ENCODE measurements around the gene CSRP2. TPM values are rescaled to one million over a fixed set of nuclear protein-coding genes. Genes with fewer than 3 reads are reported as not detected.

The CSRP2 gene
- polyA plus RNA-seq, 1 donor (not counting 4 experiments of a cell fraction or from before 2014, with no cell fraction given) = 74.9 TPM

GRCh38 chr12:76863837-76864236, 15.0 kb downstream of the CSRP2 start:
- no peak overlapping the region for H3K4me3 ChIP-seq (ENCODE audit: control insufficient read depth in 2 of 3, extremely low read depth in 1 of 3, insufficient read depth in 2 of 3, low read depth in 1 of 3, low read length in 3 of 3)
- no peak overlapping the region for H3K27ac ChIP-seq (ENCODE audit: control insufficient read depth, insufficient read depth, low read length)
- no peak overlapping the region for H3K9ac ChIP-seq (ENCODE audit: control insufficient read depth, extremely low read depth, insufficient read depth, low read length)
- DNase-seq (ENCODE audit: low read depth, low spot score) (no peak), FAIRE-seq (no peak)
- no peaks in the 10 kb centered on the region for H4K20me1 ChIP-seq (ENCODE audit: control insufficient read depth, extremely low read depth, insufficient read depth, low read length)
- H3K27me3 ChIP-seq (ENCODE audit: control insufficient read depth, extremely low read depth, insufficient read depth, low read length) = no peaks in the 10 kb centered on the region
- TF ChIP-seq EZH2 (IDR thresholded peaks at IDR 0.05; ENCODE audit: low read length) (no peak), CTCF (optimal IDR thresholded peaks at IDR 0.05 in 1 of 3, IDR thresholded peaks at IDR 0.05 in 1 of 3, conservative IDR thresholded peaks at IDR 0.05 in 1 of 3; ENCODE audit: extremely low read depth in 1 of 3, insufficient read depth in 2 of 3, low read length in 3 of 3) (no peak)
- dilution Hi-C loops (cut with MboI; ENCODE audit: extremely low pct_ligation_motif_present, low sequenced_read_pairs) = no loop called here
- H3K9me3 ChIP-seq (ENCODE audit: control insufficient read depth, low read depth, low read length) = no peaks in the 10 kb centered on the region
- H3K9me1 ChIP-seq (ENCODE audit: control insufficient read depth, extremely low read depth, insufficient read depth, low read length) = no peaks in the 10 kb centered on the region
- H3K4me1 ChIP-seq (ENCODE audit: control insufficient read depth, extremely low read depth, insufficient read depth, low read length) = no peaks in the 10 kb centered on the region
- H3K36me3 ChIP-seq (ENCODE audit: control insufficient read depth in 2 of 2, extremely low read depth in 1 of 2, insufficient read depth in 2 of 2, low read length in 2 of 2) = peaks cover 8 to 9% of the 10 kb centered on the region in 2 experiments
- H3K79me2 ChIP-seq (ENCODE audit: control insufficient read depth, insufficient read depth, low read length) = no peaks in the 10 kb centered on the region
- no peak overlapping the region for H2AFZ ChIP-seq (ENCODE audit: control insufficient read depth, low read length)
- no peak overlapping the region for H3K4me2 ChIP-seq (ENCODE audit: control insufficient read depth, extremely low read depth, insufficient read depth, low read depth, low read length)

GRCh38 chr12:76863005-76863670, 15.7 kb downstream of the CSRP2 start:
- TF ChIP-seq EZH2 (IDR thresholded peaks at IDR 0.05; ENCODE audit: low read length) (no peak), CTCF (optimal IDR thresholded peaks at IDR 0.05 in 1 of 3, IDR thresholded peaks at IDR 0.05 in 1 of 3, conservative IDR thresholded peaks at IDR 0.05 in 1 of 3; ENCODE audit: extremely low read depth in 1 of 3, insufficient read depth in 2 of 3, low read length in 3 of 3) (no peak)

More at GRCh38 chr12:76863005-76863670, 15.7 kb downstream of the CSRP2 start:
- H3K4me2 ChIP-seq (ENCODE audit: control insufficient read depth, extremely low read depth, insufficient read depth, low read depth, low read length) = no peak overlapping the region
- no peak overlapping the region for H3K4me3 ChIP-seq (ENCODE audit: control insufficient read depth in 2 of 3, extremely low read depth in 1 of 3, insufficient read depth in 2 of 3, low read depth in 1 of 3, low read length in 3 of 3)
- no peaks in the 10 kb centered on the region for H3K79me2 ChIP-seq (ENCODE audit: control insufficient read depth, insufficient read depth, low read length)
- DNase-seq (ENCODE audit: low read depth, low spot score) = no peak
- H3K36me3 ChIP-seq (ENCODE audit: control insufficient read depth in 2 of 2, extremely low read depth in 1 of 2, insufficient read depth in 2 of 2, low read length in 2 of 2) = peaks cover 8 to 9% of the 10 kb centered on the region in 2 experiments
- H3K9me3 ChIP-seq (ENCODE audit: control insufficient read depth, low read depth, low read length) = no peaks in the 10 kb centered on the region
- no peaks in the 10 kb centered on the region for H3K9me1 ChIP-seq (ENCODE audit: control insufficient read depth, extremely low read depth, insufficient read depth, low read length)
- no peaks in the 10 kb centered on the region for H3K27me3 ChIP-seq (ENCODE audit: control insufficient read depth, extremely low read depth, insufficient read depth, low read length)
- FAIRE-seq = no peak
- H2AFZ ChIP-seq (ENCODE audit: control insufficient read depth, low read length) = no peak overlapping the region
- H4K20me1 ChIP-seq (ENCODE audit: control insufficient read depth, extremely low read depth, insufficient read depth, low read length) = no peaks in the 10 kb centered on the region
- H3K4me1 ChIP-seq (ENCODE audit: control insufficient read depth, extremely low read depth, insufficient read depth, low read length) = no peaks in the 10 kb centered on the region
- H3K27ac ChIP-seq (ENCODE audit: control insufficient read depth, insufficient read depth, low read length) = no peak overlapping the region
- dilution Hi-C loops (cut with MboI; ENCODE audit: extremely low pct_ligation_motif_present, low sequenced_read_pairs) = no loop called here
- H3K9ac ChIP-seq (ENCODE audit: control insufficient read depth, extremely low read depth, insufficient read depth, low read length) = no peak overlapping the region

All from keratinocyte (primary cell).